Skeletal muscle tissue (tissue), 5 donors: ENCODE data around the gene DDHD1. TPM values are rescaled to one million over a fixed set of nuclear protein-coding genes. Genes with fewer than 3 reads are reported as not detected.

Source experiments
- H3K27ac ChIP-seq: one replicate; pipeline ENCODE4 v1.7.0; 2013; ENCODE audit warnings: mild to moderate bottlenecking, low read depth, low read length, inconsistent platforms
- H3K27me3 ChIP-seq, 3 donors: one replicate each; pipeline ENCODE4 v1.7.0; 2013; ENCODE audit warnings: low read length in 3 of 3; ENCODE audit not compliant: control insufficient read depth in 3 of 3, insufficient read depth in 3 of 3
- H3K36me3 ChIP-seq, 3 donors: one replicate each; pipeline ENCODE4 v1.7.0; 2013; ENCODE audit warnings: low read length in 3 of 3; ENCODE audit not compliant: control insufficient read depth in 3 of 3, insufficient read depth in 3 of 3
- H3K4me1 ChIP-seq, 3 donors: one replicate each; pipeline ENCODE4 v1.7.0; 2013; ENCODE audit warnings: low read length in 3 of 3, mild to moderate bottlenecking in 3 of 3; ENCODE audit not compliant: control insufficient read depth in 3 of 3, insufficient read depth in 3 of 3
- H3K4me3 ChIP-seq, 3 donors: one replicate each; pipeline ENCODE4 v1.7.0; 2013; ENCODE audit warnings: low read length in 3 of 3
- H3K9ac ChIP-seq, 3 donors: one replicate each; pipeline ENCODE4 v1.7.0; 2013; ENCODE audit warnings: low read length in 3 of 3, mild to moderate bottlenecking in 3 of 3, moderate library complexity in 2 of 3, low read depth in 1 of 3
- H3K9me3 ChIP-seq, 3 donors: one replicate each; pipeline ENCODE4 v1.7.0; 2013; ENCODE audit warnings: low read length in 3 of 3; ENCODE audit not compliant: control insufficient read depth in 3 of 3
- small RNA-seq: library from RNA; depleted of rRNA; stranded (forward); fragments of <200 nt; gene quantifications from one replicate; pipeline ENCODE3, GENCODE V24; 2014
- total RNA-seq: library from RNA; depleted of rRNA; stranded (reverse); fragments of >200 nt; gene quantifications from one replicate; pipeline ENCODE4 v1.2.3, GENCODE V29; 2014
- donor health status: Osteomylitis.

The DDHD1 gene
- total RNA-seq, 1 donor from 2014 or later = 14.1 TPM

- Histone ChIP-seq H3K27me3 (no peaks in the 10 kb centered on the region), H3K4me1 (no peaks in the 10 kb centered on the region), H3K9ac (no peak overlapping the region), H3K9me3 (no peaks in the 10 kb centered on the region), H3K27ac (no peak overlapping the region), H3K36me3 (no peaks in the 10 kb centered on the region), H3K4me3 (no peak overlapping the region)
These were observed 166.1 kb downstream of the DDHD1 start for GRCh38 chr14:52987042-52987441.

Small RNAs within 50 kb of the gene (small RNA-seq; reads per million reads assigned to genes)
- gene AL352979.1 = not detected

Other genes with a start within 250 kb of the DDHD1 start
- gene FERMT2, start 202.3 kb downstream of the DDHD1 start, total RNA-seq = 98.6 TPM